H1 (cell line): ENCODE data around the gene SHLD1.

ENCODE experiments used
- SP4 ChIP-seq: IDR thresholded peaks from 2 replicates; pipeline ENCODE4 v1.6.1; 2012; ENCODE audit warnings: low read length, inconsistent platforms
- TF ChIP-seq, protein P1 (sequence below): IDR thresholded peaks from 2 replicates; pipeline ENCODE4 v1.6.1; 2012; ENCODE audit warnings: inconsistent platforms

DNA sequence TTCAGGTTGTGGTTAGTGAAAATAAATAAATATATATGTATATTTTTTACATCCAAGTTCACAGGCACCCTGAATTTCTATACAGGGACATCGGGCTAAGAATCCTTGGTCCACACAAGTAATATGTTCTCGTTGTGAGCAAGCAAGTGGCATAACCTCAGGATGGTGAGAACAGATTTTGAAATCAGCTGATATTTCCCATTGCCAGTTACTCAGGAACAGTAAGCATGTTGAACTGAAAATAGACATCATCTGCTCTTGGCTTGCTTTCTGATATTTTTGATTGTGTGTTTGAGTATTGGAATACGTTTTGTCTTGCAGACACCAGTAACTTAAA, 112.5 kb downstream of the SHLD1 start:
- no peak for TF ChIP-seq SP4
- TF ChIP-seq, protein P1, sequence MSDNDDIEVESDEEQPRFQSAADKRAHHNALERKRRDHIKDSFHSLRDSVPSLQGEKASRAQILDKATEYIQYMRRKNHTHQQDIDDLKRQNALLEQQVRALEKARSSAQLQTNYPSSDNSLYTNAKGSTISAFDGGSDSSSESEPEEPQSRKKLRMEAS, result no peak
